Measurements from ENCODE around the gene FAM89A. TPM values are rescaled to one million over a fixed set of nuclear protein-coding genes. Genes with fewer than 3 reads are reported as not detected.
"Not testable (repeated sequence)": the region's sequence is repeated elsewhere in the genome, so short reads cannot be mapped to it uniquely, and the experiment has no call there.

Gene FAM89A
- polyA plus RNA-seq, 3 donors, result 14.8 to 148 (median 61.2) TPM

DNA sequence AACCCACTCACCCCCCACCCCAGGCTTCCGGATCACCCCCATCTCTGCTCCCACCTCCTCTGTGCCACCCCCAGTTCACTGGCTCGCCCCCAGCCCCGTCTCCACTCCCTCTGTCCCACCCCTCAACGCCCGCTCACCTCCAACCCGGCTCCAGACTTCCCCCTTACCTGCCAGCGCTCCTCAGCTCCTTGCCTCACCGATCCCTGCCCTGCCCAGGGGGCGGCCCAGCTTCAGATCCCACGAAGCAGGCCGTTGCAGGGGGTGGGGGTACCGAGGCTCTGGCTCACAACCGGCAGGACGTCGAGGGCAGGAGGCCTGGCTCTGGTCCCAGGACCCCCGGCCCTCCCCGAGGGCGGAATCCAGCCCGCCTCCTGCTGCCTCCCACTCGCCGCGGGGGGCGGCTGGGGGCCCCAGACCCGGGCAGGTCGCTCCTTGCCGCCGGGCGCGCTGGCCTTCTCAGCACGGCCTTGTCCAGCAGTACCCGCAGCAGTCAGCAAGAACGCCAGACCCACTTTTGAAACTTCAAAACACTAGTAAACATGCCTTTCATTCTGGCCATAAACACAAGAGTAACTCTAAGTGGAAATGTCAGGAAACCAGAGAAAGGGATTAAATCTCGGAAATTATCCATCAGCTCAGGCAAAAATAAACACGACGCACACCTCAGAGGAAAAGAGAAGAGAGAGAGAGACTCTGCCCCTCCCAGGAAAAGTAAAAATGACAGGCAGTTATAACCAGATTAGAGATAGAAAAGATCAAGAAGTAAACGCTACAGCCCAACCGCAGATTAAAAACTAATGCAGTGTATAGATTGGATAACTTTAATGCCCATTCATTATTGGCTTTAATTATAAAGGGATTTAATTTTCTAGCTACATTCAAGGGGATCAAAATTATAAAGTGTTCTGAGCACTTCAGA, 1.0 kb upstream of the FAM89A start:
- H3K27ac ChIP-seq (ENCODE audit: low read depth, low read length), result no peak overlapping the region
- WGBS, 3 donors, result 5 to 11% (median 7%) methylated on average over 37 of the region's 37 CpGs

DNA sequence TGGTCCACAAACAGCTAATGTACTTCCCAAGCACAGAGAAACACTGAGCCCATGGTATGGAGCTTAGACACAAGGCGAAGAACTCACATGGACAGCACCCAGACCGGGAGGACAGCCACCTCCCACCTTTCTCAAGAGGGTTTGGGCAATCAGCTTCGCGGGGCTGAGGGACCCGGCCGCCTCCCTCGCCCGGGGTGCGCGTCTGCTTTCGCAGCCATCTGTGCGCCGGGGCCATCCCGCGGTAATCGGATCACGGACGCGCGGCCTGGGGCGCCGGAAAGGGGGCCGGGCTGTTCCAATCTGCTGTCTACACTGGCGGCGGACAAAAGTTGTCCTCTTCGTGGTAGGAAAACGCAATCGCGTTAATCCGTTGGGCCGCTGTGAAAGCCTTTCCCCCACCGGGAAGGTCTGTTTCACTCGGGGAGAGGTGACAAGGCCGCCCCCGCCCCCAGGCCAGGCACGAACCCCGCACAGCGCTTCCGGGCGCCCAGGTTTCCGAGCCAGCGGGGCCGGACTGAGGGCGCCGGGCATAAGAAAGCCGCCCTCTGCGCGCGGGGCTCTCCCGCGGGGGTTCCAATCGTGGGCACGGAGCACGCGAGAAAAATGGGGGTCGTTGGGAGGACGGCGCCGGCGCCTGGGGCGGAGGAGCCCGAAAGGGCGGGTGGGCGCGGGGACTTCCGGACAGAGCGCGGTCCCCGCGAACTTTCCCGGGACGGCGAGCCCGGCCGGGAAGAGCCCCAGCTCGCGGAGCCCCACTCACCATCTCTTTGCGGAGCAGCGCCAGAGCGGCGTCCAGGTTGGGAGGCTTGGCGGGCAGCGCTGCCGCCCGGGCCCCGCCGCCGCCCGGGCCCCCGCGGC, 664 bp downstream of the FAM89A start:
- 0 to 1% (median 1%) methylated on average over 83 to 91 of the region's 91 CpGs for WGBS, 3 donors
- H3K27ac ChIP-seq (ENCODE audit: low read depth, low read length), result no peak overlapping the region

DNA sequence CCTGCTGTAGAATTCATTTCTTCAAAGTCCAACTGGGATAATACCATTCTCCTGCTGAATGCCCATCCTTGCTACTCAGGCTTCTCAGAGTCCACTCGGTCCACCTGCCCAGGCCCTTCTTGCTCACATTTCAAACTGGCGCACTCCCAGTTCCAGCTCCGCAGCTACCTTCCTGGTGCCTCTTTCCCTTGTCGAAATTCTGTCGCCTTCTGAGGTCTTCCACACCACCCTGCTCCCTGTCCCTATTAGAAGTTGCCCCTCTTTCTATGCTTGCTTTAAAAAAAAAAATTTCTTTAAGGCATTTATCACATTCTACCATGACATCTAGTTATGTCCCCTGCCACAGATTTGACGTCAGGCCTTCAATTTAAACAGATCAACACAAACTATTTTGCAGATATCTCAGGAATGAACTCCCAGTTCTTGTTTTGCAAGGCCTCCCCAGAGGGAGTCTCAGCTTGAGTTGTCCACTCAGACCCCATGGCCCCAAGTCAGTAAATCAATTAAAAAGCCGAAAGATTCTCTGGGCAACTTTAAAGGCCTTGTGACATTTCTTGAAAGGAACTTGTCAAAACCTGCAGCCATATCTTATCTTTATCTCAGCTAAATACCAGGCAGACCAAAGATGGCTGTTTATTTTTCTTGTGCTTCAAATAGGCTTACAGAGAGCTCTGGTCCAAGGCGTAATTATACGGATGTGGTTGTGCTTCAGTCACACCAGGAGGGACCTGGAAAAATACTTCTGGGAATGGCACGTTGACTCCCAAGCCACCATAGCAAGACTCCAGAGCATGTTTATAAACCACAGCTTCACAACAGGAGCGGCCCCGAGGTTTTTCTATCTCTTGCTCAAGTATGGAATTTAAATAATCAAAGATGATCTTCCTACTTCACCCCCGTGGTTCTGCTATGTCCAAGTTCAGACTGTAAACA, 2.2 kb downstream of the FAM89A start:
- 79 to 84% (median 84%) methylated on average over 13 of the region's 13 CpGs for WGBS, 3 donors
- H3K27ac ChIP-seq (ENCODE audit: low read depth, low read length), result no peak overlapping the region

DNA sequence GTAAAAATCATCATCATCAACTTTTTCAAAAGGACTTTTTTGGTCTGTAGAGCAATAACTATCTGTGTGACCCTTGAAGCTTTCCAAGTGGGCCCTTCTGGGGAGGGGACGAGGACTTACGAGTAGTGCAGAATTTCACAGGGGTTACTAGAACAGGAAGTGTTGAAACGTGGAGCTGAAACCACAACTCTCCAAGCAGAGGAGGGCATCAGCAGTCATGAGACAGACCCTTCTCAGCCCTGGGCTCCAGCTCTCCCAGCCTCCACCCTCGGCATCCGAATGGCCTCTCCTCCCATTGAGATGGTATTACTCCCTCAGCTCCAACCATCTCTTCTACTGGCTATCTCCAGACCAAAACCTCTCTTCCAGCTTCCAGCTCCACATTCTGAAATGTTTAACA, 3.6 kb downstream of the FAM89A start:
- 34 to 85% (median 35%) methylated on average over 5 of the region's 5 CpGs for WGBS, 3 donors
- H3K27ac ChIP-seq (ENCODE audit: low read depth, low read length), result no peak overlapping the region

DNA sequence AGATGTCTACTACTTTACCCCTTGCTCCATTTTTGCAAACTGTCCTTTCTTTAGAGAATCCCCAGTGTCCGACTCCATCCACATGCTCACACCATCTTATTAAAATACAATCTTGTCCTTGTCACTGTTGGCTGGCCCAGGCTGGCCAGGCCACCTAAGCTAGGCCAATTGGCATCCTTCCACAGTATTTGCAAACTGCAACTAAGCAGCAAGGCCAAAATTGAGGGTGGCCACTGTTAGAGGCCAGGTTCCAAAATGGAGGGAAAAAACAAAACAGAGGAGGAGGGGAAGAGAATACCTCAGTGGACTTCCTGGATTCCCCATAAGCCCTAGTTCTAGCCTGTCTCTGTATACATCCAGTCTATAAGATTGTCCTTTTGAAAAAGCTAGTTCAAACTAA, 4.3 kb downstream of the FAM89A start:
- WGBS, 3 donors, result 67 to 92% (median 89%) methylated on average over 1 of the region's 1 CpG
- no peak overlapping the region for H3K27ac ChIP-seq (ENCODE audit: low read depth, low read length)

DNA sequence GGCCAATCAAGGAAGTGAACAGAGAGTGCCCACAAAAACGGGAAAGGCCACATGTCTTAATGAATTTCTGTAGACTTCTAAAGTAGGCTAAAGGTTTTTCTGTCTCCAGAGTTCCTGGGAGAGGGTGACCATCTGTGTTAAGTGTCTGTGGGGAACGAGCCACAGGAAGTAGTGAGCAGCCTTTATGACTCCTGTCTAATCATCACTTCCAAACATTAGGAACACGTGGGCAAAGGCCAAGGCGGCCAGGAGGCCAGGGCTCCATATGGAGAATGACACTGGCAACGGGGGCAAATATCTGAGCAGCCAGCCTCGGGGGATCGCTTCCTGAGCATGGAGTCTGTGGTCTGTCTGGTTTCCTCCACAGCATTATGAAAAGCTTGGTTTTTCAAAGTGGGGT, 7.1 kb downstream of the FAM89A start:
- WGBS, 3 donors, result 30 to 54% (median 35%) methylated on average over 7 of the region's 7 CpGs
- H3K27ac ChIP-seq (ENCODE audit: low read depth, low read length), result no peak overlapping the region

DNA sequence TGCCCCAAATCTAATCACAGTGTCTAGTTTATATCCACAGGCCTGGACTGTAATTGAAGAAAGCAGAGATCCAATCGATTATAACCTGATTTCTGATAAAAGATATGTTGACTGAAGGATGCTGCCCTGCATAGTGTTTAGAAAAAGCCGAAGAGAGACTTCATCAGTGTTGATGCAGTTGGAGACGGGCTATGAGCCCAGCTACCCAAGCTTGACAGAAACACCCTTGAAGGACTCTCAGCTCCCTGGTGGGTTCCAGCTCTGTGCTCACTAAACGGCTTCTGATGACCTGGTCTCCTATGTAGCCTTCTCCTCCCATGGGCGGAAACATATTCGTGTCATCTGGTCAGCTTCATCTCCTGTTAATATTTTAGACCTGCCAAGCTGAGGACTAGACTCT, 10.2 kb downstream of the FAM89A start:
- 85 to 92% (median 89%) methylated on average over 6 of the region's 6 CpGs for WGBS, 3 donors
- H3K27ac ChIP-seq (ENCODE audit: low read depth, low read length), result no peak overlapping the region

DNA sequence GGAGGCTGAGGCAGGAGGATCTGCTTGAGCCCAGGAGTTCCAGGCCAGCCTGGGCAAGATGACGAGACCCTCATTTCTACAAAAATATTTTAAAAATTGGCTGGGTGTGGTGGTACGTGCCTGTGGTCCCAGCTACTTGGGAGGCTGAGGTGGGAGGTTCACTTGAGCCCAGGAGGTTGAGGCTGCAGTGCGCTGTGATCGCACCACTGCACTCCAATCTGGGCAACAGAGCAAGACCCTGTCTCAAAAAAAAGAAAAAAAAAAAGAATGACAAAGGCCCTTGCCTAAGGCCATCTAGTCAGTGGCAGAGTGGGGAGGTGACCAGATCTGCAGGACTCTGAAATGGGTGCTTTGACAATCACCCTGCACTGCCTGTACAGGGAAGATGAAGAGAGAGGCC, 10.8 kb downstream of the FAM89A start:
- H3K27ac ChIP-seq (ENCODE audit: low read depth, low read length), result not testable (repeated sequence)
- whole genome bisulfite sequencing, 3 donors, result 96 to 97% (median 96%) methylated on average over 4 of the region's 4 CpGs

DNA sequence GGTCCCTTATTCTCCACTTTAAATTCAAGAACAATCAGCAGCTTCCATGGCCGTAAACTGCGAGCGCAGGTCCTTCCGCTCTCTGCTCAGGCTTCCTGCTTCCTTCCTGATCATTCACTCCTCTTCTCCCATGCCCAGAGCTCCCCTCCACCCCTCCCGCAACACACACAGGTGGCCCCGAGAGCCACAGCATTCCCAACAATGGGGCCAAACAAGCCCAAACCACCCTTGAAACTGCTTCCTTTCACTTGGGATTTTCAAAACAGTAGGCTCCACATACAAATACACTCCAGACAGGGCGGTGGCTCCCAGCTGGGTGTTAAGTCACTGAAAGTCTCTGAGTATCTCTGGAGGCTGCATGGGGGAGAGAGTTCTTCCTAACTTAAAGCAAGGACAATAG, 11.4 kb downstream of the FAM89A start:
- H3K27ac ChIP-seq (ENCODE audit: low read depth, low read length), result no peak overlapping the region

DNA sequence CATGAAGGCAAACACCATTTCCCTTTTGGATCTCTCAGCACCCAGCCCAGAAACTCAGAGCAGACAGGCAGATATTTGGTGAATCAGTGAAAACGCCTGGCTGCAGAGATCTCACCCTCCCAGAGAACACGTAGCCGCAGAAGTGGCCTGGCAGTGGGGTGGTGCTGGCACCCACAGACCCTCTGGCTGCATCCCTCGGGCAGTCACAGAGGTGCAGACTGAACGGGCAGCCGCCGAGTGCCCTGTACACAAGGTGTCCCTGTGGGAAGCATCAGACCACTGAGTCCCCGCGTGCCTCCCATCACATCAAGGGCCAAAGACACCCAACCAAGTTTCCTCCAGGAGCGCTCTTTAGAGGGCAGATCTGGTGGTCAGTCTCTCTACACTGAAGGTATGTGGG, 12.1 kb downstream of the FAM89A start:
- no peak overlapping the region for H3K27ac ChIP-seq (ENCODE audit: low read depth, low read length)
- WGBS, 3 donors, result 95 to 96% (median 95%) methylated on average over 10 of the region's 10 CpGs

More for the DNA sequence above, 11.4 kb downstream of the FAM89A start:
- WGBS, 3 donors, result 40 to 78% (median 49%) methylated on average over 7 of the region's 7 CpGs

DNA sequence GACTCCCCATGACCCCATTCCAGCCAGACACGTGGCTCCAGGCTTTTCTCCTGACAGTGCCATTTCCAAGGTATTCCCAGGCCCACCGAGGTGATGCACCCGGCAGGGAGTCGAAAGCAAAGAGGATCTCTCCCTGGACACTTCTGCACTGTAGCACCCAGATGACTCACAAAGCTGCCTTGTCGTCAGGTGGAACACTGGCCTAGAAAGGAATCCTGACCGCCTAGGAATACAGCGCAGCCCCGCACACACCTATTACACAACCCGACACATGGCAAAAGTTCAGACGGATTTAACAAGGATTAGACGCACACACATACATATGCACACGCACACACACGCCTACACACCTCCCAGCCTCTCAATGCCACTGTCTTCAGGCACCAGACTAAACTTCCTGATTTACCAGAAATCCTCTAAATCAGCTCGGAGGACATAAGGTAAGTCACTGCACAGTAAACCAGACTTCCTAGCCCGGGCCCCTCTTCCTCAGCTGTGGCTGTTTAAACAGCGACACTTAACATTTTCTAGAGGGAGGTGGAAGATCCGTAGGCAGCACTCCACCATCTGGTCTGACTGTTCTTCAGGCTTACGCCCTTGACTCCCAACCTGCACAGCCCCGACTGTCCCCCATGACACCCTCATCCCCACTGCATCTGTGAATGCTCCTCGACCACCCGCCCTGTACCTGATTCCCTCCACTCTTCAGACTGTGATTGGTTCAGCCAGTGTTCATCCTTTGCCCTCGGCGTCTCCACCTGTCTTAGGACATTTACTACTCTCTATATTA, 12.7 kb downstream of the FAM89A start:
- no peak overlapping the region for H3K27ac ChIP-seq (ENCODE audit: low read depth, low read length)
- WGBS, 3 donors, result 82% methylated on average over 23 of the region's 23 CpGs

DNA sequence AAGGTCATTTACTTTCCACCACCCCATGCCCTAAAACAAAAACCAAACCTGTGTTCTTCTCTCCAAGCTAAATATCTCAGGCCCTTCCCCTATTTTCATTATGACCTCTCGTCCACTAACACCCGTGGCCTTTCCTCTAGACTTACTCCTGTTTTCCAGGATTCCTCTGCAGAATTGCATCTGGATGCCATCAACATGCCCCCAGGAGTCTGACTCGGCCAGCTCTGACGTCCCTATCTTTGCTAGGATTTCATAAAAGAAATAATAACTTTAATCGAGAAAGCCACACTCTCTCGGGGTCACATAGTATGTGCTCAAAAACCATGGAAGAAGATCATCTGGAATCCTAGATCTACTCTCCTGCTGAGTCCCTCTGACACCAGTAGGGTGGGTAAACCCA, 13.5 kb downstream of the FAM89A start:
- 77 to 85% (median 82%) methylated on average over 6 of the region's 6 CpGs for WGBS, 3 donors

DNA sequence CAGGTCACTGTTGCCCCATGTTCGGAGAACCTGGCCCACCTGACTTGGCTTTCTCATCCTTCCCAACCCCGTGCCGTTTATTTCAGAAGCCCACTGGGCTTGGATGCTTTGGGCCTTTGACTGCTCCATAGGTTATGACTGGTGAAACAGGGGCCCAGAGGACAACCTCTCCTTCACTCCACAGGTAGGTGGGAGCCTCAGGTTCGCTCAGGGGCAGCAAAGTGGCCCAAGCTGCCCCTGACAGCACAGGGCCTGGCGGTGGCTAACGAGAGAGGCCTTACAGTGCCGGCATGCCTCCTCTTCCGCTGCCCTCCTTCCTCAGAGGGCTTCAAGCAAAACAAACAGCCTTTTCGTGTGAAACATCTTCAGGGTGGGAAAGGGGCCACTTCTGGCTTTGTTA, 16.9 kb downstream of the FAM89A start:
- WGBS, 3 donors, result 92 to 94% (median 94%) methylated on average over 9 of the region's 9 CpGs
- H3K27ac ChIP-seq (ENCODE audit: low read depth, low read length), result no peak overlapping the region

More for the DNA sequence above, 13.5 kb downstream of the FAM89A start:
- H3K27ac ChIP-seq (ENCODE audit: low read depth, low read length), result no peak overlapping the region

DNA sequence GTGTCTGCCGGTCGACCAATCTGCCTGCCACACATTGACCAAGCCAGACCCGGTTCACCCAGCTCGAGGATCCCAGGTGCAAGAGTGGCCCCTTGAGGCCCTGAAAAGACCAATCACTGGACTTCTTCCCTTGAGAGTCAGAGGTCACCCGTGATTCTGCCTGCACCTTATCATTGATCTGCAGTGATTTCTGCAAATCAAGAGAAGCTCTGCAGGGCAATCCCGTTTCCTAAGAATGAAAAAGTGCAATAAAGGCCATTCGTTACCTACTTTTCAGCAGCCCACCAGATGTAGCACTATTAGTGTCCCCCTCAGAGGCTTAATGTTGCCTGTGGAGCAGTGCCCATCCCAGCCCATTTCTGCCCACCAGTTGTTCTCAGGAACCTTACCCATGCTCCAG, 17.5 kb downstream of the FAM89A start:
- not testable (repeated sequence) for H3K27ac ChIP-seq (ENCODE audit: low read depth, low read length)
- WGBS, 3 donors, result 92 to 96% (median 94%) methylated on average over 7 of the region's 7 CpGs

DNA sequence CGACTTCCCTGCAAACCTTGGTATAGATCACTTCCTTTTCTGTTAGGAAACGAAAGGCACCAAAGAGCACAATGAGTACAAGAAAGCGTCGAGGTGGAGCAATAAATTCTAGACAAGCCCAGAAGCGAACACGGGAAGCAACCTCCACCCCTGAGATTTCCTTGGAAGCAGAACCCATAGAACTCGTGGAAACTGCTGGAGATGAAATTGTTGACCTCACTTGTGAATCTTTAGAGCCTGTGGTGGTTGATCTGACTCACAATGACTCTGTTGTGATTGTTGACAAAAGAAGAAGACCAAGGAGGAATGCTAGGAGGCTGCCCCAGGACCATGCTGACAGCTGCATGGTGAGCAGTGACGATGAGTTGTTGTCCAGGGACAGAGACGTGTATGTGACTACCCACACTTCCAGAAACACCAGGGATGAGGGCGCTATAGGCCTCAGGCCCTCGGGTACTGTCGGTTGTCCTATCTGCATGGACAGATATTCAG, 18.5 kb downstream of the FAM89A start:
- no peak overlapping the region for H3K27ac ChIP-seq (ENCODE audit: low read depth, low read length)
- 68 to 87% (median 72%) methylated on average over 12 of the region's 12 CpGs for WGBS, 3 donors

DNA sequence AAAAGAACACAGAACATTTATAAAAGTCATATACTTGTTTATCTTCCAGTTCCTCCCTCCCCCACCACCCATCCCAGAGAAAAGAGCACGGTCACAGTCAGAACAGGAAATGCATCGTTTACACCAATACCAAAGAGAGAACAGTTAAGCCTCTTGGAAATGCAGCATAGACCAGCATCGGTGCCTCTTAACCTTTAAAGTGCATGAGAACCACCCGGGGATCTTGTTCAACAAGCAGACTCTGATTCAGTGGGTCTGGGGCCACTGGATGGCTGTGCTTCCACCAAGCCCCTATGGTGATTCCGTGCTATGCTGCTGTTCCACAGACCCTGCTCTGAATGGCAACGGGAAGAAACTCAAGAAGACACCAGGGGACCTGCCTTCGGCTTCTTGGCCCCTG, 19.2 kb downstream of the FAM89A start:
- H3K27ac ChIP-seq (ENCODE audit: low read depth, low read length), result no peak overlapping the region
- 52 to 61% (median 53%) methylated on average over 7 of the region's 7 CpGs for WGBS, 3 donors

DNA sequence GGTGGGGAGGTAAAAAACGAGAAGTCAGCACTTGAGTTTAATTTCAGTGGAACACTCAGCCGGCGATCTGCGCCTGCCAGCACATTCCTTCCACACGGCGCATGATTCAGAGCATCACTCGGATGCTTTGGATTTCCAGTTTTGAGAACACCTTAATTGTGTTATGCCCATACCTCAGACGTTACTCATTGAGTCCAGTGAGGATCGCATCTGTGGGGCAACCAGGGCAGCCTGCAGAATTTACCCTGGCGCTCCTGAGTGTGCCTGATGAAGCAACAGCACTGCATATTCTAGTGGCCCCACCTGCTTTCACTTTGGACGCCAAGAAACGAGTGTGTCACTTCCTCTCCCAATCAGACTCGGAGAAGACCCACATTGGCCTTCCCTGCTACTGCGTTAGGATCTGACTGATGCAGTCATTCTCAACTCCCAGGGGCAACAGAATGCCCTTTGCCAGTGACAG, 19.9 kb downstream of the FAM89A start:
- no peak overlapping the region for H3K27ac ChIP-seq (ENCODE audit: low read depth, low read length)
- 60 to 81% (median 69%) methylated on average over 14 of the region's 14 CpGs for WGBS, 3 donors

Measured in adipose tissue (tissue), 3 donors.